Measurements from ENCODE around the gene BPTF. TPM values are rescaled to one million over a fixed set of nuclear protein-coding genes. Genes with fewer than 3 reads are reported as not detected.
"Not testable (repeated sequence)": the region's sequence is repeated elsewhere in the genome, so short reads cannot be mapped to it uniquely, and the experiment has no call there.

BPTF gene
- total RNA-seq, 3 donors from 2014 or later (not counting 1 experiment from before 2014, with no cell fraction given), result 168 to 205 (median 193) TPM

DNA sequence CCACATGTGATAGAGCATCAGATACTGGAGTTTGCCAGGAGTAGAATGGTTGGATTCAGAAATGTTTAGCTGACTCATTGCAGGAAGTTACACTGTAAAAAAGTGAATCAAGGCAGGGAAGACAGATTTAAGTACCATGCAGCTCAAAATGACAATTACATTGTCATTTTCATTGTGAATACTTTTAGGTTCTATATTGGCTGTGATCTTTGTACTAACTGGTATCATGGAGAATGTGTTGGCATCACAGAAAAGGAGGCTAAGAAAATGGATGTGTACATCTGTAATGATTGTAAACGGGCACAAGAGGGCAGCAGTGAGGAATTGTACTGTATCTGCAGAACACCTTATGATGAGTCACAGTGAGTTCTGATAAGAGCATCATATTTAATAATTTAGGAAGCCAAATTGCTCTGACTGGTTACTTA, 137.9 kb downstream of the BPTF start:
- intact Hi-C loops (cut with micrococcal nuclease), result loop anchor here (2.0 to 5.0 kb wide), 2 partner anchors 49 to 500 kb away; no protein-coding TSS in a partner anchor
- 0% methylated on average over 1 of the region's 1 CpG for WGBS (ENCODE audit: insufficient coverage)
- DNase-seq, result peak; percentile 48 to 89

GRCh38 chr17:67970783-67971182, 145.5 kb downstream of the BPTF start:
- H3K36me3 ChIP-seq (ENCODE audit: control insufficient read depth, insufficient read depth, low read length), result peaks cover 37% of the 10 kb centered on the region
- no peak overlapping the region for H3K27ac ChIP-seq (ENCODE audit: low read length)
- no peaks in the 10 kb centered on the region for H3K27me3 ChIP-seq (ENCODE audit: control insufficient read depth, insufficient read depth, low read length)
- intact Hi-C loops (cut with micrococcal nuclease), result no loop called here
- H3K4me1 Mint-ChIP-seq, result no peaks in the 10 kb centered on the region
- H3K4me3 Mint-ChIP-seq, result no peak overlapping the region
- TF ChIP-seq, protein P1, sequence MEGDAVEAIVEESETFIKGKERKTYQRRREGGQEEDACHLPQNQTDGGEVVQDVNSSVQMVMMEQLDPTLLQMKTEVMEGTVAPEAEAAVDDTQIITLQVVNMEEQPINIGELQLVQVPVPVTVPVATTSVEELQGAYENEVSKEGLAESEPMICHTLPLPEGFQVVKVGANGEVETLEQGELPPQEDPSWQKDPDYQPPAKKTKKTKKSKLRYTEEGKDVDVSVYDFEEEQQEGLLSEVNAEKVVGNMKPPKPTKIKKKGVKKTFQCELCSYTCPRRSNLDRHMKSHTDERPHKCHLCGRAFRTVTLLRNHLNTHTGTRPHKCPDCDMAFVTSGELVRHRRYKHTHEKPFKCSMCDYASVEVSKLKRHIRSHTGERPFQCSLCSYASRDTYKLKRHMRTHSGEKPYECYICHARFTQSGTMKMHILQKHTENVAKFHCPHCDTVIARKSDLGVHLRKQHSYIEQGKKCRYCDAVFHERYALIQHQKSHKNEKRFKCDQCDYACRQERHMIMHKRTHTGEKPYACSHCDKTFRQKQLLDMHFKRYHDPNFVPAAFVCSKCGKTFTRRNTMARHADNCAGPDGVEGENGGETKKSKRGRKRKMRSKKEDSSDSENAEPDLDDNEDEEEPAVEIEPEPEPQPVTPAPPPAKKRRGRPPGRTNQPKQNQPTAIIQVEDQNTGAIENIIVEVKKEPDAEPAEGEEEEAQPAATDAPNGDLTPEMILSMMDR (IDR thresholded peaks at IDR 0.05), result no peak
- no peak overlapping the region for H3K27ac Mint-ChIP-seq
- ATAC-seq (no peak), DNase-seq (no peak)
- 96% methylated on average over 7 of the region's 7 CpGs for WGBS (ENCODE audit: insufficient coverage)
- no peaks in the 10 kb centered on the region for H3K36me3 Mint-ChIP-seq
- H3K27me3 Mint-ChIP-seq (ENCODE audit: low read depth in 2 of 2), result no peaks in the 10 kb centered on the region
- no peak overlapping the region for H3K4me3 ChIP-seq (ENCODE audit: low read length)
- no peaks in the 10 kb centered on the region for H3K9me3 Mint-ChIP-seq
- no peaks in the 10 kb centered on the region for H3K9me3 ChIP-seq (ENCODE audit: control insufficient read depth, insufficient read depth, low read length)
- no peaks in the 10 kb centered on the region for H3K4me1 ChIP-seq (ENCODE audit: control insufficient read depth, insufficient read depth, low read length)

More for the DNA sequence above, 137.9 kb downstream of the BPTF start:
- TF ChIP-seq, protein P1 (IDR thresholded peaks at IDR 0.05), result peak; percentile 74
- peaks cover 45% of the 10 kb centered on the region for H3K36me3 ChIP-seq (ENCODE audit: control insufficient read depth, insufficient read depth, low read length)
- not testable (repeated sequence) for H3K27me3 Mint-ChIP-seq (ENCODE audit: low read depth in 2 of 2); H3K9me3 ChIP-seq (ENCODE audit: control insufficient read depth, insufficient read depth, low read length); H3K27me3 ChIP-seq (ENCODE audit: control insufficient read depth, insufficient read depth, low read length); H3K36me3 Mint-ChIP-seq; H3K4me1 Mint-ChIP-seq; H3K4me3 ChIP-seq (ENCODE audit: low read length); H3K4me3 Mint-ChIP-seq; H3K9me3 Mint-ChIP-seq; H3K27ac ChIP-seq (ENCODE audit: low read length); H3K4me1 ChIP-seq (ENCODE audit: control insufficient read depth, insufficient read depth, low read length)
- H3K27ac Mint-ChIP-seq, result peak overlapping the region; percentile 7 to 67
- peak; percentile 96 to 100 (median 99) for ATAC-seq

GRCh38 chr17:67974185-67974584, 148.9 kb downstream of the BPTF start:
- ATAC-seq (no peak), DNase-seq (no peak)
- Mint-ChIP-seq H3K4me1 (no peaks in the 10 kb centered on the region), H3K4me3 (no peak overlapping the region), H3K36me3 (no peaks in the 10 kb centered on the region), H3K27me3 (ENCODE audit: low read depth in 2 of 2) (no peaks in the 10 kb centered on the region), H3K27ac (no peak overlapping the region), H3K9me3 (no peaks in the 10 kb centered on the region)
- intact Hi-C loops (cut with micrococcal nuclease), result no loop called here
- TF ChIP-seq, protein P1 (IDR thresholded peaks at IDR 0.05), result no peak
- WGBS (ENCODE audit: insufficient coverage), result 90% methylated on average over 9 of the region's 9 CpGs
- Histone ChIP-seq H3K27me3 (ENCODE audit: control insufficient read depth, insufficient read depth, low read length) (no peaks in the 10 kb centered on the region), H3K36me3 (ENCODE audit: control insufficient read depth, insufficient read depth, low read length) (peaks cover 29% of the 10 kb centered on the region), H3K27ac (ENCODE audit: low read length) (no peak overlapping the region), H3K4me3 (ENCODE audit: low read length) (no peak overlapping the region), H3K9me3 (ENCODE audit: control insufficient read depth, insufficient read depth, low read length) (no peaks in the 10 kb centered on the region), H3K4me1 (ENCODE audit: control insufficient read depth, insufficient read depth, low read length) (no peaks in the 10 kb centered on the region)

- Mint-ChIP-seq H3K27ac (no peak overlapping the region), H3K4me1 (no peaks in the 10 kb centered on the region), H3K4me3 (no peak overlapping the region), H3K36me3 (no peaks in the 10 kb centered on the region), H3K27me3 (ENCODE audit: low read depth in 2 of 2) (no peaks in the 10 kb centered on the region), H3K9me3 (no peaks in the 10 kb centered on the region)
- H3K27me3 ChIP-seq (ENCODE audit: control insufficient read depth, insufficient read depth, low read length), result no peaks in the 10 kb centered on the region
- TF ChIP-seq, protein P1 (IDR thresholded peaks at IDR 0.05), result no peak
- intact Hi-C loops (cut with micrococcal nuclease), result no loop called here
- H3K36me3 ChIP-seq (ENCODE audit: control insufficient read depth, insufficient read depth, low read length), result peaks cover 29% of the 10 kb centered on the region
- no peak overlapping the region for H3K4me3 ChIP-seq (ENCODE audit: low read length)
- no peaks in the 10 kb centered on the region for H3K4me1 ChIP-seq (ENCODE audit: control insufficient read depth, insufficient read depth, low read length)
- no peaks in the 10 kb centered on the region for H3K9me3 ChIP-seq (ENCODE audit: control insufficient read depth, insufficient read depth, low read length)
- no peak for ATAC-seq
- no peak for DNase-seq
- WGBS (ENCODE audit: insufficient coverage), result 85% methylated on average over 8 of the region's 8 CpGs
- no peak overlapping the region for H3K27ac ChIP-seq (ENCODE audit: low read length)
Measured at GRCh38 chr17:67974598-67975066, 149.3 kb downstream of the BPTF start.

- not testable (repeated sequence) for H3K9me3 ChIP-seq (ENCODE audit: control insufficient read depth, insufficient read depth, low read length)
- WGBS (ENCODE audit: insufficient coverage), result 97% methylated on average over 6 of the region's 6 CpGs
Measured at GRCh38 chr17:67976306-67976705, 151.0 kb downstream of the BPTF start.

More at GRCh38 chr17:67976306-67976705, 151.0 kb downstream of the BPTF start:
- H3K4me3 ChIP-seq (ENCODE audit: low read length); H3K27me3 ChIP-seq (ENCODE audit: control insufficient read depth, insufficient read depth, low read length); H3K4me1 Mint-ChIP-seq; H3K4me3 Mint-ChIP-seq; H3K27me3 Mint-ChIP-seq (ENCODE audit: low read depth in 2 of 2); H3K9me3 Mint-ChIP-seq; H3K27ac ChIP-seq (ENCODE audit: low read length); intact Hi-C loops (cut with micrococcal nuclease); H3K4me1 ChIP-seq (ENCODE audit: control insufficient read depth, insufficient read depth, low read length); H3K36me3 Mint-ChIP-seq; DNase-seq; ATAC-seq; H3K27ac Mint-ChIP-seq: not testable (repeated sequence)
- H3K36me3 ChIP-seq (ENCODE audit: control insufficient read depth, insufficient read depth, low read length), result peaks cover 27% of the 10 kb centered on the region

All from natural killer cell (primary cell).